Activated CD8-positive, alpha-beta memory T cell treated with anti-CD3 and anti-CD28 coated beads, Interleukin-2, amount 10 ng/mL, durations not matched to agents 7 days and 5 days (primary cell): Measurements from ENCODE around the gene TLCD3B. TPM values are rescaled to one million over a fixed set of nuclear protein-coding genes. Genes with fewer than 3 reads are reported as not detected.
A peak's percentile ranks its signal among the peaks of the same experiment; 100 is the strongest.

Experiments
- ATAC-seq: fragments of 150-1000 bp; cut with Tn5 transposase; one replicate; pipeline ENCODE4 v1.10.0; 2021; ENCODE audit warnings: moderate library complexity
- CTCF ChIA-PET: fragments of 350-600 bp; sonication (Branson Sonifier 250); formaldehyde crosslinking; loops from one replicate; lab custom pipeline; 2021; ENCODE audit warnings: antibody characterized with exemption; lab: Charles Lee
- DNase-seq: peaks from one replicate; pipeline ENCODE4 v3.0.0-alpha.2; 2020
- H3K27ac Mint-ChIP-seq: one replicate; pipeline ENCODE4 v1.8.0; 2021; ENCODE audit warnings: mild to moderate bottlenecking, mixed read lengths
- H3K27me3 Mint-ChIP-seq: one replicate; pipeline ENCODE4 v1.8.0; 2021; ENCODE audit warnings: mixed read lengths
- H3K36me3 Mint-ChIP-seq: one replicate; pipeline ENCODE4 v1.8.0; 2021; ENCODE audit warnings: mild to moderate bottlenecking, mixed read lengths
- H3K4me1 Mint-ChIP-seq: one replicate; pipeline ENCODE4 v1.8.0; 2021; ENCODE audit warnings: mixed read lengths
- H3K4me3 Mint-ChIP-seq: one replicate; pipeline ENCODE4 v1.8.0; 2021; ENCODE audit warnings: mild to moderate bottlenecking, moderate library complexity, mixed read lengths
- H3K9me3 Mint-ChIP-seq: one replicate; pipeline ENCODE4 v1.8.0; 2022; ENCODE audit warnings: low read depth, mixed read lengths
- total RNA-seq, 2 experiments: library from RNA; stranded (reverse); gene quantifications; one replicate each; pipeline ENCODE4 v1.2.3, GENCODE V29; 2021

TLCD3B gene
- total RNA-seq, 2 experiments from 2014 or later = 1.6 to 6.5 TPM

- H3K4me1 Mint-ChIP-seq = no peaks in the 10 kb centered on the region
- no peaks in the 10 kb centered on the region for H3K27me3 Mint-ChIP-seq
- ATAC-seq = no peak
- no peak for DNase-seq
- H3K4me3 Mint-ChIP-seq = no peak overlapping the region
- peaks cover 46% of the 10 kb centered on the region for H3K36me3 Mint-ChIP-seq
- CTCF ChIA-PET = interaction anchor here (1.0 to 1.1 kb wide), 2 partner anchors 11 to 13 kb away, joined by 3 to 4 read pairs; partner anchors contain the start of gene TAOK2
- H3K9me3 Mint-ChIP-seq = no peaks in the 10 kb centered on the region
- H3K27ac Mint-ChIP-seq = no peak overlapping the region
Measured at GRCh38 chr16:29986231-29986630, 44.8 kb downstream of the TLCD3B start.

- ATAC-seq = no peak
- no peak overlapping the region for H3K4me3 Mint-ChIP-seq
Measured at GRCh38 chr16:29985271-29985811, 45.7 kb downstream of the TLCD3B start.

DNA sequence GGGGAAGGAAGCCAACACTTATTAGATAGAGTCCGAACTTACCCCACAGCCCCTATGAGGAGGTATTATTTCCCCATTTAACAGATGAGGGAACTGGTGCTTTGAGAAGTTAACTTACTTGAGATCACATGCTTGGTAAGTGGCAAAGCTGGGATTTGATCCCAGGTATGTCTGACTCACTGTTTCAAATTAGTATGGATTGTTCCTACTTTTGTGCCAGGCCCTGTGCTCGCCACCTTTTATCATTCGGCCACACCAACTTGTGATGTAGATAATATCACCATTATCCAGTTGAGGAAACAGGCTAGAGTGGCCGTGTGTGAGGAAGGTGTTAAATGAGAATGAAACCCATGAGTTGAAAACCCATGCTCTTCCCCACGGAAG is 46.3 kb downstream of the TLCD3B start:
- ATAC-seq (no peak), DNase-seq (no peak)
- Mint-ChIP-seq H3K36me3 (peaks cover 43% of the 10 kb centered on the region), H3K27ac (no peak overlapping the region), H3K4me1 (no peaks in the 10 kb centered on the region), H3K9me3 (no peaks in the 10 kb centered on the region), H3K4me3 (no peak overlapping the region), H3K27me3 (no peaks in the 10 kb centered on the region)
- CTCF ChIA-PET = no interaction called here

More at GRCh38 chr16:29985271-29985811, 45.7 kb downstream of the TLCD3B start:
- Mint-ChIP-seq H3K9me3 (no peaks in the 10 kb centered on the region), H3K4me1 (no peaks in the 10 kb centered on the region), H3K27me3 (no peaks in the 10 kb centered on the region), H3K27ac (no peak overlapping the region), H3K36me3 (peaks cover 43% of the 10 kb centered on the region)
- DNase-seq = no peak
- CTCF ChIA-PET = interaction anchor here (1.1 kb wide), 1 partner anchor 12 kb away, joined by 4 read pairs; the partner anchor contains the start of gene TAOK2

DNA sequence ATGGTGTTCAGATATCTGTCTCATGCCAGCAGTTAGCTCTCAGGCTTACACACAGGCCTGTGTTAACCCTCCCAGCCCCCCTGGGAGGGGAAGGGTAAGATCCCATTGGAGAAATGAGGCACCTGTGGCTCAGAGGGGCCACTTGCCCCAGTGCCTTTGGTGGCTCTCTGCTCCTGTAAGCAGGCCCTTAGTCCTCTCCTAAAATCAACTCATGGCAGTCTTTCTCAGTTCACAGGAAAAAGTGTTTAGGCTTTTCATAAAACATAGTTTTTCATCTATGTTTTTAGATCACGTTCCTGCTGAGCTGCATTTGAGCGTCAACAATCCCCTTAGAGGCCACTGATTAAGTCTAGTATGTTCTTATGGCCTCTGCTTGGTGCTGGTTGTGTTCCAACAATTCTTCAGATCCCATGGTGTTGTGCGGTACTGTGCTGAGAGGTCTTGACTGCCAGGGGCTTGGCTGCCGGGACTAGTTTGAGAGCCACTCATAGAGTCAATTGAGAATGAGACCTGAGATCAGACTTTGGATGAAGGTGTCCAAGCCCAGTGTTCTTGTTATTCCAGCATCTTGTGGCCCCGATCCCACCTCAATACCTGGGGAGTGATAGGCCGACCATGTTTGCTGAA is 46.8 kb downstream of the TLCD3B start:
- DNase-seq (no peak), ATAC-seq (no peak)
- peaks cover 48% of the 10 kb centered on the region for H3K36me3 Mint-ChIP-seq
- H3K4me1 Mint-ChIP-seq = no peaks in the 10 kb centered on the region
- no peaks in the 10 kb centered on the region for H3K27me3 Mint-ChIP-seq
- no peaks in the 10 kb centered on the region for H3K9me3 Mint-ChIP-seq
- H3K4me3 Mint-ChIP-seq = no peak overlapping the region
- H3K27ac Mint-ChIP-seq = no peak overlapping the region
- CTCF ChIA-PET = no interaction called here

DNA sequence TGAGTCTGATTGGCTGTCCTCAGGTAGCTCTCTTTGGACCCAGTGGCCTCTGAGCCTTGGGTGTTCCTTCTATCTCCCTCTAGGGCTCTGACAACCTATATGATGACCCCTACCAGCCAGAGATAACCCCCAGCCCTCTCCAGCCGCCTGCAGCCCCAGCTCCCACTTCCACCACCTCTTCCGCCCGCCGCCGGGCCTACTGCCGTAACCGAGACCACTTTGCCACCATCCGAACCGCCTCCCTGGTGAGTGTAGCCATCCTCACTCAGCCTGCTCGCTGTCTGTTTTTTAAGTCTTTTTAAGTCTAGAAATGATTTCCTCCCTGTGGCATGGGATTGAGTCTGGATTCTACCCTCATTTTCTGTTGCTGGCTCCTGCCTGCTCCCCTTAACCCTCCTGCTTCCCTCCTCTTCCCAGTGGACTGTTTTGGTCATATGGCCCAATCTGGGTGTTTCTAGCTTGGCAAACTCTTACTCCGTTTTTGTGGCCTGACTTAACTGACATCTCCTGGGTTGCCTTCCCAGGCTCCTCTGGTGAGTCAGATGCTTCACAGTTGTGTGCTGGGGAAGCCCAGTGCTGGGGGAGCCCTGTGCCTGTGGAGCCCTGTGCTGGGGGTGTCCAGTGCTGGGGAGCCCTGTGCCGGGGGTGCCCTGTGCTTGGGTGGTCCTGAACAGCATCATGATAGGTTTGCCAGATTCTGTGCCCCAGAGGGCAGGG is 47.5 kb downstream of the TLCD3B start:
- Mint-ChIP-seq H3K27ac (no peak overlapping the region), H3K27me3 (no peaks in the 10 kb centered on the region), H3K4me1 (no peaks in the 10 kb centered on the region), H3K4me3 (no peak overlapping the region), H3K9me3 (no peaks in the 10 kb centered on the region), H3K36me3 (peaks cover 47% of the 10 kb centered on the region)
- CTCF ChIA-PET = no interaction called here
- no peak for ATAC-seq
- no peak for DNase-seq

DNA sequence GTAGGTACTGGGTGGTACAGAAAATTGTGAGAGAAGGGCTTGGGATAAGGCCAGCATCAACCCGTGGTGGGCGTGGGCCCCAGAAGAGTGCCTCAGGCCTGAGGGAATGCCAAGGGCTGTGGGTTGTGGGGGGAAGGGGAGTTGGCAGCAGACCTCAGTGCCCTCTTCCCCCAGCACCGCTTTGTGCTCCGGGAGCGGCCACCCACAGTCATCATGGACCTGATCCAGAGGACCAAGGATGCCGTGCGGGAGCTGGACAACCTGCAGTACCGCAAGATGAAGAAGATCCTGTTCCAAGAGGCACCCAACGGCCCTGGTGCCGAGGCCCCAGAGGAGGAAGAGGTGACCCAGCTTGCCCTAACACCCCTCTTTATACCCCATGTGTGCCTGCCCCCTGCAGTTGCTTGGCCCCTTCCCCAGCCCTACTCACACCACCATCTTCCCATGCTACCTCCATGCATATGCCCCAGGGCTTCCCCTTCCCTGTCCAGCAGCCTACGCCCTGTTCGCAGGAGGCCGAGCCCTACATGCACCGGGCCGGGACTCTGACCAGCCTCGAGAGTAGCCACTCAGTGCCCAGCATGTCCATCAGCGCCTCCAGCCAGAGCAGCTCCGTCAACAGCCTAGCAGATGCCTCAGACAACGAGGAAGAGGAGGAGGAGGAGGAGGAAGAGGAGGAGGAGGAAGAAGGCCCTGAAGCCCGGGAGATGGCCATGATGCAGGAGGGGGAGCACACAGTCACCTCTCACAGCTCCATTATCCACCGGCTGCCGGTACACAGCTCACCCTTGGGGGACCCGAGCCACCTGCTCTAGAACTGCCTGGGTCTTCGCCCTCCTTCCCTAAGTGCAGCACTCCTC is 48.3 kb downstream of the TLCD3B start:
- CTCF ChIA-PET = no interaction called here
- Mint-ChIP-seq H3K27me3 (no peaks in the 10 kb centered on the region), H3K4me3 (no peak overlapping the region), H3K9me3 (no peaks in the 10 kb centered on the region), H3K27ac (no peak overlapping the region), H3K36me3 (peaks cover 47% of the 10 kb centered on the region), H3K4me1 (no peaks in the 10 kb centered on the region)
- DNase-seq (no peak), ATAC-seq (no peak)

- H3K4me1 Mint-ChIP-seq = peaks cover 22% of the 10 kb centered on the region
- H3K9me3 Mint-ChIP-seq = no peaks in the 10 kb centered on the region
- no peak overlapping the region for H3K27ac Mint-ChIP-seq
- DNase-seq = no peak
- no peak for ATAC-seq
- CTCF ChIA-PET = interaction anchor here (0.6 to 1.2 kb wide), 2 partner anchors 8 to 54 kb away, joined by 3 read pairs; no protein-coding TSS in a partner anchor
- H3K27me3 Mint-ChIP-seq = no peaks in the 10 kb centered on the region
- peaks cover 29% of the 10 kb centered on the region for H3K36me3 Mint-ChIP-seq
- H3K4me3 Mint-ChIP-seq = no peak overlapping the region
Measured at GRCh38 chr16:29978564-29979270, 52.4 kb downstream of the TLCD3B start.

GRCh38 chr16:29978081-29978480 is 53.0 kb downstream of the TLCD3B start:
- Mint-ChIP-seq H3K27ac (no peak overlapping the region), H3K9me3 (no peaks in the 10 kb centered on the region), H3K36me3 (peaks cover 28% of the 10 kb centered on the region), H3K4me3 (no peak overlapping the region), H3K27me3 (no peaks in the 10 kb centered on the region), H3K4me1 (peaks cover 26% of the 10 kb centered on the region)
- CTCF ChIA-PET = interaction anchor here (0.6 to 1.3 kb wide), 3 partner anchors 9 to 130 kb away, joined by 3 to 5 read pairs (median 3); no protein-coding TSS in a partner anchor
- no peak for DNase-seq
- ATAC-seq = no peak

DNA sequence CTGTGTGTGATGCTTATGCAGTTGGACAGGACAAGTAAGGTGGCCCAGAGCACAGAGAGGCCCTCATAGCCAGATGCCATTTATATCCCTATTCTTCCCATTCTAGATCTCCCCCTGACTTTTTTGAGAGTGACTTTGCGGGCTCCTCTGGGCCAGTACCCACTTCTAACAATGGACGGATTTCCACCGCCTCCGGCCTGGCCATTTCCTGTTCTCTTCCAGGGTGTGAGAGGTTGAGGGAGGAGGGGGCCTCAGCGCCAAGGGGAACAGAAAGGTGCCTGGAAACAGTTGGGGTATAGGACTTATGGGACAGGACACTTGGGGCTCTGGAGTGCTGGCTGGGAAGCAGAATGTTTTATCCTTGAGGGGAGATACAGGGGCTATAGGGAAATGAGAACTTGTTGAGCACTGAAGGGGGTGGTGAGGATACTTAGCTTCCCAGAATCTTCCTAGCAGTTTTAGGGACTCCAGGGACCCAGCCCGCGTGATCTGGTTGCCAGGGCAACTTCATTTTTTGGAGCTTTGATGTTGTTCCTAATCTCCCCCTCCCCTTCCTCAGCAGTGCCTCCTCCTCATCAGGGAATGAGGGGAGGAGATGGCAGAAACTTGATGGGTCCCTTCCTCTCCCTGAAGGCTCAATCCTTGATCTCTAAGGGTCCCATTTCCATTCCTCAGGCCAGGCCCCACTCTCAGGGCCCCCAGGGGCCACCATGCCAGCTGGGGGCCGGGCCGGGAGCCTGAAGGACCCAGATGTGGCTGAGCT is 53.8 kb downstream of the TLCD3B start:
- DNase-seq (no peak), ATAC-seq (no peak)
- CTCF ChIA-PET = interaction anchor here (0.6 to 1.3 kb wide), 3 partner anchors 10 to 129 kb away, joined by 3 to 5 read pairs (median 3); partner anchors contain the start of gene INO80E
- Mint-ChIP-seq H3K4me3 (no peak overlapping the region), H3K27me3 (no peaks in the 10 kb centered on the region), H3K36me3 (peaks cover 27% of the 10 kb centered on the region), H3K4me1 (peaks cover 30% of the 10 kb centered on the region), H3K9me3 (no peaks in the 10 kb centered on the region), H3K27ac (peak overlapping the region; percentile 62)

- ATAC-seq (no peak), DNase-seq (no peak)
- H3K4me1 Mint-ChIP-seq = peaks cover 30% of the 10 kb centered on the region
- peak overlapping the region; percentile 81 for H3K4me3 Mint-ChIP-seq
- H3K9me3 Mint-ChIP-seq = no peaks in the 10 kb centered on the region
- H3K27ac Mint-ChIP-seq = peak overlapping the region; percentile 56
- CTCF ChIA-PET = interaction anchor here (0.7 to 5.7 kb wide), 11 partner anchors 11 to 285 kb away, joined by 3 to 31 read pairs (median 4); partner anchors contain the start of genes HIRIP3, INO80E and TMEM219
- peaks cover 31% of the 10 kb centered on the region for H3K36me3 Mint-ChIP-seq
- H3K27me3 Mint-ChIP-seq = no peaks in the 10 kb centered on the region
Measured at GRCh38 chr16:29975811-29976511, 55.1 kb downstream of the TLCD3B start.

GRCh38 chr16:29975134-29975538 is 55.9 kb downstream of the TLCD3B start:
- H3K9me3 Mint-ChIP-seq = no peaks in the 10 kb centered on the region
- no peaks in the 10 kb centered on the region for H3K27me3 Mint-ChIP-seq
- peaks cover 30% of the 10 kb centered on the region for H3K4me1 Mint-ChIP-seq
- H3K27ac Mint-ChIP-seq = peak overlapping the region; percentile 95
- peak overlapping the region; percentile 81 for H3K4me3 Mint-ChIP-seq
- DNase-seq (no peak), ATAC-seq (no peak)
- CTCF ChIA-PET = interaction anchor here (0.7 to 5.7 kb wide), 9 partner anchors 13 to 284 kb away, joined by 3 to 31 read pairs (median 3); partner anchors contain the start of genes HIRIP3, INO80E and TMEM219
- peaks cover 33% of the 10 kb centered on the region for H3K36me3 Mint-ChIP-seq
